ENCODE results near the gene SLC6A6. TPM values are rescaled to one million over a fixed set of nuclear protein-coding genes. Genes with fewer than 3 reads are reported as not detected.

The SLC6A6 gene
- total and polyA plus RNA-seq, 10 of the 15 experiments (the other 5 are each of a cell fraction or from before 2014, with no cell fraction given) = 5.6 to 47.0 (median 20.2) TPM

GRCh38 chr3:14508966-14509795 lies 106.8 kb downstream of the SLC6A6 start:
- in situ Hi-C loops (cut with MboI) = no loop called here
- no peak overlapping the region for H2AFZ ChIP-seq (ENCODE audit: control insufficient read depth, low read depth, low read length)
- H4K20me1 ChIP-seq (ENCODE audit: control insufficient read depth, insufficient read depth) = no peaks in the 10 kb centered on the region
- H3K4me1 ChIP-seq (ENCODE audit: control insufficient read depth, insufficient read depth, low read length) = no peaks in the 10 kb centered on the region
- no peaks in the 10 kb centered on the region for H3K79me2 ChIP-seq (ENCODE audit: control insufficient read depth, insufficient read depth, low read length)
- ATAC-seq (peak; percentile 93), FAIRE-seq (peak; percentile 77), DNase-seq (ENCODE audit: low read depth, low spot score) (no peak)
- ChIA-PET RAD21 (ENCODE audit: unreplicated experiment) (interaction anchor here (1.3 to 3.0 kb wide), 4 partner anchors 272 to 412 kb away, joined by 4 to 10 read pairs (median 8); no protein-coding TSS in a partner anchor), CTCF (interaction anchor here (0.6 to 4.3 kb wide), 13 partner anchors 9 to 994 kb away, joined by 3 to 23 read pairs (median 3); no protein-coding TSS in a partner anchor), POLR2A (no interaction called here), SMC1A (ENCODE audit: uncharacterized antibody, unreplicated experiment) (interaction anchor here (0.6 to 2.4 kb wide), 7 partner anchors 17 to 412 kb away, joined by 3 to 9 read pairs (median 4); no protein-coding TSS in a partner anchor)
- H3K27ac ChIP-seq (ENCODE audit: control insufficient read depth, insufficient read depth) = no peak overlapping the region
- BruUV-seq (replicated peaks) = no TSS peak
- TF ChIP-seq YY1 (IDR thresholded peaks at IDR 0.05; ENCODE audit: low read depth, low read length) (0 out of 2 replicates have a peak, but pooled peaks have one; percentile 23), REST (IDR thresholded peaks at IDR 0.05; ENCODE audit: low read depth, low read length) (no peak), ZBTB11 (CRISPR knock-in tag; IDR thresholded peaks at IDR 0.05) (no peak), RAD21 (IDR thresholded peaks at IDR 0.05; ENCODE audit: insufficient read depth, low read depth, low read length) (peak; percentile 54), CTCF (IDR thresholded peaks at IDR 0.05 in 2 of 3, conservative IDR thresholded peaks at IDR 0.05 in 1 of 3; ENCODE audit: control insufficient read depth in 2 of 3, extremely low read depth in 1 of 3, insufficient read depth in 1 of 3, low read depth in 3 of 3, low read length in 3 of 3) (peak; percentile 71 to 88 (median 73)), GATAD2B (conservative IDR thresholded peaks at IDR 0.05; ENCODE audit: low read depth) (no peak), SMC3 (IDR thresholded peaks at IDR 0.05; ENCODE audit: borderline replicate concordance, low read length) (peak; percentile 55)
- H3K9me3 ChIP-seq (replicated peaks; ENCODE audit: control insufficient read depth, insufficient read depth, low read length) = no peaks in the 10 kb centered on the region
- no peaks in the 10 kb centered on the region; a peak in 1 of 4 replicates for H3K27me3 ChIP-seq (replicated peaks in 1 of 2; ENCODE audit: control insufficient read depth in 2 of 2, insufficient read depth in 2 of 2, low read length in 1 of 2)
- no peak overlapping the region for H3K4me3 ChIP-seq
- no peak overlapping the region for H3K9ac ChIP-seq (ENCODE audit: control insufficient read depth, insufficient read depth, low read length)
- no peak overlapping the region for H3K4me2 ChIP-seq (ENCODE audit: control insufficient read depth, insufficient read depth)
- no peaks in the 10 kb centered on the region for H3K36me3 ChIP-seq (ENCODE audit: control insufficient read depth in 2 of 2, insufficient read depth in 2 of 2, low read length in 1 of 2)
- WGBS (ENCODE audit: insufficient coverage, insufficient replicate concordance, low lambda C conversion rate, missing lambda C conversion rate) = 46% methylated on average over 11 of the region's 22 CpGs
- intact Hi-C loops (cut with micrococcal nuclease; ENCODE audit: unreplicated experiment) = loop anchor here (1.0 to 10.0 kb wide), 4 partner anchors 40 to 412 kb away; no protein-coding TSS in a partner anchor

Measured in GM12878 (cell line).